HepG2 (cell line): ENCODE data around the gene TMED3. TPM values are rescaled to one million over a fixed set of nuclear protein-coding genes. Genes with fewer than 3 reads are reported as not detected.
A peak's percentile ranks its signal among the peaks of the same experiment; 100 is the strongest.

ENCODE experiments used
- AHDC1 ChIP-seq: sonication (generic); formaldehyde crosslinking; IDR thresholded peaks from 2 replicates; pipeline ENCODE4 v1.5.1; 2020; ENCODE audit warnings: mild to moderate bottlenecking, missing genetic modification reagents, borderline replicate concordance
- HDAC6 ChIP-seq: fragments of 200-600 bp; sonication (generic); IDR thresholded peaks from 2 replicates; pipeline ENCODE4 v1.7.0; 2017; ENCODE audit warnings: mild to moderate bottlenecking, antibody characterized with exemption, low read length, low read depth
- HNRNPLL ChIP-seq: fragments of 200-400 bp; formaldehyde crosslinking; IDR thresholded peaks from 2 replicates; pipeline ENCODE4 v1.6.1; 2017; ENCODE audit warnings: mild to moderate bottlenecking, low read depth, low read length; ENCODE audit not compliant: poor library complexity, severe bottlenecking
- IRF9 ChIP-seq: sonication (generic); formaldehyde crosslinking; IDR thresholded peaks from 2 replicates; pipeline ENCODE4 v1.8.0; 2022; ENCODE audit warnings: missing genetic modification reagents, mild to moderate bottlenecking, borderline replicate concordance
- KLF12 ChIP-seq: sonication (generic); formaldehyde crosslinking; IDR thresholded peaks from 2 replicates; pipeline ENCODE4 v1.4.0; 2020; ENCODE audit warnings: missing genetic modification reagents, borderline replicate concordance
- MED13 ChIP-seq: sonication (generic); formaldehyde crosslinking; IDR thresholded peaks from 2 replicates; pipeline ENCODE4 v1.5.0; 2020; ENCODE audit warnings: missing genetic modification reagents
- RBM39 ChIP-seq: fragments of 200-400 bp; formaldehyde crosslinking; IDR thresholded peaks from one replicate; pipeline ENCODE4 v1.6.1; 2018; ENCODE audit warnings: antibody characterized with exemption, mild to moderate bottlenecking, low read depth, low read length; ENCODE audit not compliant: poor library complexity, severe bottlenecking
- RFX1 ChIP-seq: fragments of 450-650 bp; IDR thresholded peaks from 2 replicates; pipeline ENCODE4 v1.6.1; 2017
- SMARCC2 ChIP-seq: fragments of 450-650 bp; IDR thresholded peaks from 2 replicates; pipeline ENCODE4 v1.6.1; 2017; ENCODE audit warnings: antibody characterized with exemption, mild to moderate bottlenecking
- ZEB1 ChIP-seq: IDR thresholded peaks from 2 replicates; pipeline ENCODE4 v1.6.1; 2012; ENCODE audit warnings: mild to moderate bottlenecking, low read depth, inconsistent platforms; ENCODE audit not compliant: insufficient replicate concordance
- ZFP90 ChIP-seq: sonication (generic); formaldehyde crosslinking; IDR thresholded peaks from 2 replicates; pipeline ENCODE4 v1.8.0; 2022; ENCODE audit warnings: missing genetic modification reagents, mild to moderate bottlenecking, inconsistent platforms, borderline replicate concordance
- ZNF275 ChIP-seq: sonication (generic); formaldehyde crosslinking; IDR thresholded peaks from 2 replicates; pipeline ENCODE4 v1.8.0; 2022; ENCODE audit warnings: missing genetic modification reagents, mild to moderate bottlenecking, inconsistent platforms, borderline replicate concordance
- ZNF614 ChIP-seq: IDR thresholded peaks from 2 replicates; pipeline ENCODE4 v1.6.1; 2018; ENCODE audit warnings: missing biosample characterization, missing genetic modification reagents, inconsistent platforms, borderline replicate concordance
- ZNF777 ChIP-seq: sonication (generic); formaldehyde crosslinking; IDR thresholded peaks from 2 replicates; pipeline ENCODE4 v1.4.0; 2020; ENCODE audit warnings: missing genetic modification reagents
- ZXDC ChIP-seq: sonication (generic); formaldehyde crosslinking; IDR thresholded peaks from 2 replicates; pipeline ENCODE4 v1.5.0; 2020; ENCODE audit warnings: mild to moderate bottlenecking, missing genetic modification reagents
- polyA plus RNA-seq, 8 experiments: library from polyadenylated mRNA; depleted of rRNA in 3 of 8; stranded (reverse) in 7 of 8; unstranded in 1 of 8; fragments of >200 nt; fragmentation: Illumina TruSeq in 4 of 8; extraction: Trizol in 4 of 8; gene quantifications; 2 replicates each; pipeline versions ENCODE4 v1.2.1 to v1.2.3, GENCODE V29; 2011 to 2016; ENCODE audit warnings: low read depth in 4 of 8, missing spikeins in 1 of 8, mixed read lengths in 1 of 8; ENCODE audit not compliant: insufficient read depth in 1 of 8
- total RNA-seq, 5 experiments: library from RNA; depleted of rRNA; stranded (reverse); fragments of >200 nt; fragmentation: Illumina TruSeq; extraction: Trizol; gene quantifications; 2 replicates each; pipeline ENCODE4 v1.2.3, GENCODE V29; 2016; ENCODE audit warnings: low read depth in 1 of 5
- TF ChIP-seq, protein P1 (sequence below): sonication (generic); IDR thresholded peaks from 2 replicates; pipeline ENCODE4 v1.6.1; 2016; ENCODE audit warnings: low read depth, borderline replicate concordance

The TMED3 gene
- total and polyA plus RNA-seq, 2 of the 13 experiments (the other 11 are each of a cell fraction or from before 2014, with no cell fraction given), result 125 to 155 TPM

GRCh38 chr15:79310985-79311900 is at the start of gene TMED3 (continued):
- TF ChIP-seq ZXDC (CRISPR knock-in tag) (no peak; the same call in 1 of the 2 replicates), ZFP90 (CRISPR knock-in tag) (no peak), RFX1 (no peak), ZEB1 (peak; percentile 56), KLF12 (CRISPR knock-in tag) (peak; percentile 70; the same call in 1 of the 2 replicates), AHDC1 (CRISPR knock-in tag) (no peak), HDAC6 (no peak), IRF9 (CRISPR knock-in tag) (peak; percentile 88; the same call in 1 of the 2 replicates), SMARCC2 (no peak), ZNF275 (CRISPR knock-in tag) (no peak), HNRNPLL (peak; percentile 93), MED13 (CRISPR knock-in tag) (peak; percentile 32; the same call in 1 of the 2 replicates), RBM39 (no peak), ZNF777 (CRISPR knock-in tag) (0 out of 2 replicates have a peak, but pooled peaks have one; percentile 36), ZNF614 (CRISPR knock-in tag) (no peak)
- TF ChIP-seq, protein P1, sequence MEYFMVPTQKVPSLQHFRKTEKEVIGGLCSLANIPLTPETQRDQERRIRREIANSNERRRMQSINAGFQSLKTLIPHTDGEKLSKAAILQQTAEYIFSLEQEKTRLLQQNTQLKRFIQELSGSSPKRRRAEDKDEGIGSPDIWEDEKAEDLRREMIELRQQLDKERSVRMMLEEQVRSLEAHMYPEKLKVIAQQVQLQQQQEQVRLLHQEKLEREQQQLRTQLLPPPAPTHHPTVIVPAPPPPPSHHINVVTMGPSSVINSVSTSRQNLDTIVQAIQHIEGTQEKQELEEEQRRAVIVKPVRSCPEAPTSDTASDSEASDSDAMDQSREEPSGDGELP, result no peak
